Natural killer cell treated with Interleukin-12 subunit alpha and Interleukin-12 subunit beta and Interleukin-15 and Interleukin-18, amount 100 ng/mL, for 72 hours (primary cell): ENCODE data around the gene CPTP. TPM values are rescaled to one million over a fixed set of nuclear protein-coding genes. Genes with fewer than 3 reads are reported as not detected.
A peak's percentile ranks its signal among the peaks of the same experiment; 100 is the strongest.

Source experiments
- ATAC-seq, 2 donors: fragments of 150-1000 bp; cut with Tn5 transposase in 1 of 2; sonication (Bioruptor Pico), chemical (Tn5 transposase) in 1 of 2; 2 replicates each; pipeline ENCODE4 v1.10.0; 2021
- DNase-seq: peaks from one replicate; pipeline ENCODE4 v3.0.0; 2022; ENCODE audit warnings: low spot score
- H3K27ac Mint-ChIP-seq, 2 donors: 1 replicate in 1 of 2; 2 replicates in 1 of 2; pipeline ENCODE4 v1.8.0; 2022; ENCODE audit warnings: mixed read lengths in 2 of 2, mild to moderate bottlenecking in 1 of 2, moderate library complexity in 1 of 2
- H3K27me3 Mint-ChIP-seq, 2 donors: 1 replicate in 1 of 2; 2 replicates in 1 of 2; pipeline ENCODE4 v1.8.0; 2022; ENCODE audit warnings: mixed read lengths in 2 of 2
- H3K36me3 Mint-ChIP-seq: one replicate; pipeline ENCODE4 v1.8.0; 2022; ENCODE audit warnings: mixed read lengths
- H3K4me1 Mint-ChIP-seq, 2 donors: 1 replicate in 1 of 2; 2 replicates in 1 of 2; pipeline ENCODE4 v1.8.0; 2022; ENCODE audit warnings: low read depth in 2 of 2, mixed read lengths in 2 of 2, mild to moderate bottlenecking in 1 of 2
- H3K4me3 Mint-ChIP-seq: one replicate; pipeline ENCODE4 v1.8.0; 2022; ENCODE audit warnings: mixed read lengths
- H3K9me3 Mint-ChIP-seq: 2 replicates; pipeline ENCODE4 v1.8.0; 2022; ENCODE audit warnings: mixed read lengths
- total RNA-seq, 2 donors: library from RNA; stranded (reverse); gene quantifications; one replicate each; pipeline ENCODE4 v1.2.3, GENCODE V29; 2022

Gene CPTP
- total RNA-seq, 2 donors from 2014 or later, result 15.7 to 20.1 TPM

DNA sequence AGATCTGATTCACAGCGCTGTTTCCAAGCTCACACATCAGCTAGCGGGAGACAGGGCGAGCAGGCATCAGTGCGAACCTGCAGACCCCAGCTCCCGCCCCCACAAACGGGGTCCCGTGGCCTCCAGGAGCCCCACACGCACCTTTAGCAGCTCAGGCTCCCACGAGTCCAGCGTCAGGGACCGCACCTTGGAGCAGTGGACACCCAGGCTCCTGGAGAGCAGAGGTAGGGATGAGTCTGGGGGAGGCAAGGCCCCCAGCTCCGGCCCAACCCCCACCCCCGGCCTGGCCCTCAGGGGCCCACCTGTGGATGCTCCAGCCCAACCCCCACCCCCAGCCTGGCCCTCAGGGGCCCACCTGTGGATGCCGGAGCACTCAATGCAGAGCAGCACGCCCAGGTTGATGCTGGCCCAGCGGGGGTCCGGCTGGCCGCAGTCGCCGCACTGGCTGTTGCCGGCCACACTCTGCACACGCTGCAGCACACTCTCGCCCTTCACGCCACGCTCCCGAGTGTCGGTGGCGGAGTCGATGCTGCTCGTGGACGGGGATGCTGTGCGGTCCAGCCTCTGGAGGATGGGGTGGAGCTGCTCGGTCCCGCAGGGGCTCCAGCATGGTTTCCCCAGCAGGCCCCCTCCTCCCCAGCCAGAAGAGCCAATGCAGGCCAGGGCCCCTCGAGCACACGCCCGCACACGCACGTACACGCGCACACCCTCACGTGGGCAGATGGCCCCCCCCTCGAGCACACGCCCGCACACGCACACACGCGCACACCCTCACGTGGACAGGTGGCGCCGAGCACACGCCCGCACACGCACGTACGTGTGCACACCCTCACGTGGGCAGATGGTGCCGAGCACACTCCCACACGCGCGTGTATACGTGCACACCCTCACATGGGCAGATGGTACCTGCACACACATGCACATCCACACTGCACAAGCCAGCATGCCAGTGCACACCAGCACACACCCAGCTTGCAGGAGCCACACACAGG, 28.2 kb upstream of the CPTP start:
- Mint-ChIP-seq H3K4me1 (no peaks in the 10 kb centered on the region), H3K4me3 (no peak overlapping the region), H3K9me3 (no peaks in the 10 kb centered on the region), H3K27ac (no peak overlapping the region), H3K36me3 (no peaks in the 10 kb centered on the region), H3K27me3 (no peaks in the 10 kb centered on the region)
- ATAC-seq (no peak), DNase-seq (no peak)

DNA sequence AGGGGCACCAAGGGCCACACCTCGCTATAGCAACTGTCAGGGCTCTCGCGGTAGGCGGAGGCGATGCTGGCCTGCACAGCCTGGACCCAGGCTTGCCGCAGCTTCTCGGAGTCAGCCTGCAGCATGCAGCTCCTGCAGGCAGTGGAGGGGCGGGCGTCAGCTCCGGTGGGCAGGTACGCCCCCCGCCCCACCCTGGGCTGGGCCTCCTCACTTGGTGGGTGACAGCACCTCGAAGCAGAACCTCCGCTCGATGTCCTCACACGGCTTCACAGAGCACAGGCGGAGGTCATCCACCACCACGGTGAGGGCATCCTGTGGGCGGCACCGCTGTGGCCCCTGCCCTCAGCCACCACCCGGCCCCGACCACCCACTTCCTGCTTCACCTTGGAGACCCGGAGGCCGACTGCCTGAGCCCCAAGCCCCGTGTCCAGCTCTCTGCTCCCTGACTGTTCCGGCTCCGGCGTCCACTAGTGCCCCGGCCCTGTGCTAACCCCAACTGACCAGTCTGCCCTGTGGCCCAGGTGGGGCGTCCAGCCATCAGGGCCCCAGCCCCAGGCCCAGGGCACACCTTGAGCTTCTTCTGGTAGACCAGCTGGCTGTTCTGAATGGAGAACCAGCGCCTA, 26.7 kb upstream of the CPTP start:
- H3K27ac Mint-ChIP-seq, result no peak overlapping the region
- H3K36me3 Mint-ChIP-seq, result no peaks in the 10 kb centered on the region
- ATAC-seq, result peak in 1 of 2 donors; percentile 2
- H3K4me1 Mint-ChIP-seq, result no peaks in the 10 kb centered on the region
- H3K9me3 Mint-ChIP-seq, result no peaks in the 10 kb centered on the region
- no peak for DNase-seq
- H3K4me3 Mint-ChIP-seq, result no peak overlapping the region
- H3K27me3 Mint-ChIP-seq, result no peaks in the 10 kb centered on the region

DNA sequence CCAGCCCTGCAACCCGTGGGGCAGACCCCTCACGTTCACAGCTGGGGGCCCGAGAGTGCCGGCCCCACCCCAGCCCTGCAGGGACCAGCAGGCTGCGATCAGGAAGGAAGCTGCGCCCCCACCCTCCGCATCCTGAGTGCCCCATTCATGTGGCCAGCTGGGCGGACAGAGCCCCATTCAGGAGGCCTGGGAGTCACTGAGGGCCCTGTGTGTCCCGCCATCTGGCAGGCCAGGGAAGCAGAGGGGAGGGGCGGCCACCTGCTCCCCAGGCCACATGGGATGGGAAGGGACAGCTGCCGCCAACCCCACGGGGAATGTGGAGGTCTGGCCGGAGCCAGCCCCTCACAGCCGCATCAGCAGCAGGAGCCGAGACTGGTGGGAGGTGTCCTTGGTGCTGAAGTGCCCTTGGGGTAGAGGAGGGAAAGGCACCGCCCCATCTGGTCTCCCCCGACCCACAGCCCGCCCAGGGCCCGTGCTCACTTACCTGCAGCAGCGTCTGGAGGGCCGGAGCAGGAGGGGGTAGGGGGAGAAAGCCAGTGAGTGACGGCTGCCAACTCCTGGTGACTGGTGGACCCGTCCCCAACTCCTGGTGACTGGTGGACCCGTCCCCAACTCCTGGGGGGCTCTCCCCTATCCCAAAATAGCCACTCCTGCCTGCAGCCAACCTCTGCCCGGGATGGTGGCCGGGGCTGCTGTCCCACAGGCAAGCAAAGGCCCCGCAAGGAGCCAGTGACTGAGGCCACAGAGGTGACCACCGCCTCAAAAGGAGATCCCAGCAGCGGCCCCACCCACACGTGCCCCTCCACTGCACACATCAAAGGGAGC, 25.5 kb upstream of the CPTP start:
- DNase-seq (no peak), ATAC-seq (no peak)
- H3K4me1 Mint-ChIP-seq, result no peaks in the 10 kb centered on the region
- H3K27ac Mint-ChIP-seq, result no peak overlapping the region
- H3K36me3 Mint-ChIP-seq, result no peaks in the 10 kb centered on the region
- H3K4me3 Mint-ChIP-seq, result no peak overlapping the region
- no peaks in the 10 kb centered on the region for H3K27me3 Mint-ChIP-seq
- H3K9me3 Mint-ChIP-seq, result no peaks in the 10 kb centered on the region

DNA sequence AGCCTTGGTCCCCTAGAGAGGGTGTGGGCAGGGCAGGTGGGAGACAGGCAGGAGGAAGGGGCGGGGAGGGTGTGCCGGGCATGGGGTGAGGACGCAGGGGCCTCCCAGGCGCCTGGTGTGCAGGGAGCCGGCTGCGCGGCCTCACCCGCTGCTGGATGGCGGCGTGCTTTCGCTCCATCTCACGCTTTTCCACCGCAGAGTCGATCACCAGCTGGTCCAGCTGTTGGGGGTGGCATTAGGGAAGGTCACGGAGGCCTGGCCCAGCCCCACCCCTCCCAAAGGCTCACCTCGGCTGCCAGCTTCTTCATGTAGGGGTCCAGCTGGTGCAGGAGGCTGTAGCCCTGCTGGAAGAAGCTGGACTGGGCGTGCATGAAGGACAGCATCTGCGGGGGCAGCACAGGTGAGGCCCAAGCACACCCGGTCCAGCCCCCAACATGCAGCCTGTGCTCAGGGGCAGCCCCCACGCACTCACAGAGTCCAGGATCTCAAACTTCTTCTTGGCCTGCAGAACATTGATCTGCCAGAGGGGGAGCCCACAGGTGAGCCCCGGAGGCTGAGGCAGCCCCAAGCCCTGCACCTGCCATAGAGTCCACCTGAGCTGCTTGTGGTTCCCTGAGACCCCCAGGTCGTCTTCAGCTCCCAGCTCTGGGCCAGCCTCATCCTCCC, 24.8 kb upstream of the CPTP start:
- Mint-ChIP-seq H3K36me3 (no peaks in the 10 kb centered on the region), H3K27me3 (no peaks in the 10 kb centered on the region), H3K9me3 (no peaks in the 10 kb centered on the region), H3K27ac (no peak overlapping the region), H3K4me1 (no peaks in the 10 kb centered on the region), H3K4me3 (no peak overlapping the region)
- DNase-seq, result no peak
- peak in 1 of 2 donors; percentile 20 for ATAC-seq

DNA sequence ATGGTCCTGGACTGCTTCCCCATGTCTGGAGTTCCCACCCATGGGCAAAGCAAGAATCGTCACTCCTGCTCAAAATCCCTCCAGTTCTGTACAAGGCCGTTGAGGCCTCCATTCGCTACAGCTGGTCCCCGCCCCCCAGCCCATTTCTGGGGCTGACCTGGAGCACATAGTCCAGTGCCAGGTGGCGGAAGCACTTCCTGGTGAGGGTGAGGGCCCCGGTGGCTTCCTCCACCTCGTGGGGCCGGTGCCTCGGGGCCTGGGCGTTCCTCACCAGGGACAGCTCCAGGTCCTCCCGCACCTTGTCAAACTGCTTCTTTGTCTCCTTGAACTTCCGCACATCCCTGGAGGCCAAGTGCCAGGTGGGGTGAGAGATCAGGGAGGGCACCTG, 24.3 kb upstream of the CPTP start:
- no peak overlapping the region for H3K27ac Mint-ChIP-seq
- H3K9me3 Mint-ChIP-seq, result no peaks in the 10 kb centered on the region
- ATAC-seq (no peak), DNase-seq (no peak)
- H3K36me3 Mint-ChIP-seq, result no peaks in the 10 kb centered on the region
- H3K27me3 Mint-ChIP-seq, result no peaks in the 10 kb centered on the region
- H3K4me3 Mint-ChIP-seq, result no peak overlapping the region
- no peaks in the 10 kb centered on the region for H3K4me1 Mint-ChIP-seq

DNA sequence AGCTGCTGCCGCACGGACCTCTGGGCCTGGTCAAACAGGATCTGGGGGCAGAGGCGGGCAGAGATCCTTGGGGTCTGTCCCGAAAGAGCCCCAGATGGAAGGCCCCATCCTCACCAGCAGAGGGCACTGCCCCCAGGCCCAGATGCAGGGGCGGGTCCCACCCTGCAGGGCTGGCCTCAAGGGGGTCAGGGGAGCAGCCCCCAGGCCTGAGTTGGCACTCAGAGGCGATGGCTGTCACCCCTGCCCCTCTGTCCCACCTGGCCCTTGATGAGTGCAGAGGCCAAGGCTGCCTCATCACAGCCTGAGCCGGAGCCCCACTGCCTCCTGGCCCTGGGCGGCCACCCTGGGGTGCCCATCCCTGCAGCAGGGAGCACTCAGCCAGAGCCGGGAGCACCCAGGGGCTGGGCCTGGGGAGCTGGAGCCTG, 22.6 kb upstream of the CPTP start:
- DNase-seq (no peak), ATAC-seq (no peak)
- H3K27me3 Mint-ChIP-seq, result no peaks in the 10 kb centered on the region

DNA sequence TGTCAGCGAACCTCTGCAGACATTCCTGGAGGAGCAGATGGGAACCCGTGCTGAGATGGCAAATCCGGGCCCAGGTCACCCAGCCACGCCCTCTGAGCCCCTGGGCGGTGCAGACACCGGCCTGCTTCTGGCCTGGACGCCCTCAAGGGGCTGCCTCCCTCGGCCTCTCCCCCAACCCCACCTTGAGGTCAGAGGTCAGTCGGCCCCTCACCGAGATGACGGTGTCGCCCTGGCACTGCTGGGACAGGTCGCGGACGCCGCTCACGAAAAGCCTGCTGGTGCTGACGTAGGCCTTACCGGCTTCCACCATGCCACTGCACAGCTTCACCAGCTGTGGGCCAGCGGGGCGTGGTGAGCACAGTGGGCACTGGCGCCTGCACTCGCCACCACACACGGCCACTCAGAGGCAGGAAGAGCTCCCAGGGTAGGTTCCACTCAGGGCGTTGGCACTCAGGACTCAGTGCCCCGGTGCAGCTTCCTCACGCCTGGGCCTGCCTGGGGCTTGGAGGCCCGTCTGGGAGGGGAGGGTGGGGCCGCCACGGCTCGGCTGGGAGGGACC, 21.6 kb upstream of the CPTP start:
- Mint-ChIP-seq H3K27me3 (no peaks in the 10 kb centered on the region), H3K4me1 (peaks cover 12 to 14% of the 10 kb centered on the region in 2 donors), H3K27ac (no peak overlapping the region), H3K9me3 (no peaks in the 10 kb centered on the region), H3K36me3 (no peaks in the 10 kb centered on the region), H3K4me3 (no peak overlapping the region)
- ATAC-seq (no peak), DNase-seq (no peak)

More for the DNA sequence above, 22.6 kb upstream of the CPTP start:
- H3K36me3 Mint-ChIP-seq, result no peaks in the 10 kb centered on the region
- no peak overlapping the region for H3K4me3 Mint-ChIP-seq
- H3K9me3 Mint-ChIP-seq, result no peaks in the 10 kb centered on the region
- H3K27ac Mint-ChIP-seq, result no peak overlapping the region
- H3K4me1 Mint-ChIP-seq, result peaks cover 11 to 12% of the 10 kb centered on the region in 2 donors

DNA sequence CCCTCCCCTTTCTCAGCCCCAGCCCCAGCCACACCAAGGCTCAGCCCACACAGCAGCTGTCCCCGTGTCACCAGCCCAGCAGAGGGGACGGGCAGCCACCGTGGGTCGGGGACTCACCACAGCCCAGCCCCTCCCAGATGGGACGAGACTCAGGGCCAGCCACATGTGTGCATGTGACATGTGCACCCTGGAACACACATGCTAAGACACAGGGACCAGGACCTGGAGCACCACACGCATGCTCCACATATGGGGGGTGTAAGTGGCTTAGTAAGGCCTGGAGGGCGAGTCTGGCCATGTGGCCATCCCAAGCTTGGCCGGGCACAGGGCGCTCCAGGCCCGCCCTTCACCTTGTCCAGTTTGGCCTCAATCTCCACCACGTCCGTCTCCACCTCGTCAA, 20.9 kb upstream of the CPTP start:
- no peak overlapping the region for H3K27ac Mint-ChIP-seq
- no peak overlapping the region for H3K4me3 Mint-ChIP-seq
- no peaks in the 10 kb centered on the region for H3K36me3 Mint-ChIP-seq
- H3K27me3 Mint-ChIP-seq, result no peaks in the 10 kb centered on the region
- no peaks in the 10 kb centered on the region for H3K9me3 Mint-ChIP-seq
- H3K4me1 Mint-ChIP-seq, result peaks cover 12 to 14% of the 10 kb centered on the region in 2 donors
- no peak for ATAC-seq
- DNase-seq, result no peak

DNA sequence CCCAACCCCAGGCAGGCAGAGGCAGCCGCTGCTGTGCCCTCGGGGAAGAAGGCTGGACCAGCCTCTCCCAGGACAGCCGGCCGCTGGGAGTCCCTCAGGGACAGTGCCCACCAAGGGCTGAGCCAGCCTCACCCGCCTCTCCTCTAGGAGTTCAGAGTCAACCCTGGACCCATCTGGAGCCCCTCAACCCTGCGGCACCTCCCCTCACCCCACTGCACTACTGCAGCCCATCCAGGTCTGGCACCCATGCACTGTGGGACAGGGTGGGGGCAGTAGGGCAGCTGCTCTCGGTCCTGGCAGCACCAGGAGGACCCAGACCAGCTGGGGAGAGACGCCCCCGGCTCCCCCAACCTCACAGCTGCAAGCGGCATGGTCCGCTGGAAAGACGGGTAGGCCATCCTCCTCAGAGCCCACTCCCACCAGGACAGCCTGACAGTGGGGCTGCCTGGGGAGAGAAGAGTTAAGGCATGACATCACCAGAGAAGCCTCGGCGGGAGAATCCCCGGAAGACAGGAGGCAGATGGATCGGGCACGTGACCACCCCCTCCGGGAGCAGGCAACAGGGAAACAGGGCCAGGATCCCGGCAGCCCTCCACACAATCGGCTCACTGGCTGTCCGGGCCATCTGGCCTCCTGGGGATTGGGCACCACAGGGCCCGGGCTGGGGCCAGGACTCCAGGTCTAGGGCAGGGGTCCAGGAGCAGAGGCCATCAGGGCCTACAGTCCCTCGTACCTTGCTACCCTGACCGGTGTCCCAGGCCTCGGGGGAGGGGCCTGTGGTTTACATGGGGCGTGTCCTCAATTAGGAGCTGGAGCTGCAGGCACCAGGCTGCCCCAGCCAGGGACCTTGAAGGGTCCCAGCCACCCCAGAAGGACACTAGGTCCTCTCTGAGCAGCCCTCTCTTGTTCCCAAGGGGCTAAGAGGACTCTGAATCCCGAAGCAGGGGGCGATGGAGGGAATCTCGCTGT, 20.0 kb upstream of the CPTP start:
- H3K4me1 Mint-ChIP-seq, result peaks cover 12 to 14% of the 10 kb centered on the region in 2 donors
- H3K4me3 Mint-ChIP-seq, result peak overlapping the region; percentile 27
- H3K9me3 Mint-ChIP-seq, result no peaks in the 10 kb centered on the region
- no peak overlapping the region for H3K27ac Mint-ChIP-seq
- ATAC-seq (no peak), DNase-seq (no peak)
- H3K36me3 Mint-ChIP-seq, result no peaks in the 10 kb centered on the region
- no peaks in the 10 kb centered on the region for H3K27me3 Mint-ChIP-seq

DNA sequence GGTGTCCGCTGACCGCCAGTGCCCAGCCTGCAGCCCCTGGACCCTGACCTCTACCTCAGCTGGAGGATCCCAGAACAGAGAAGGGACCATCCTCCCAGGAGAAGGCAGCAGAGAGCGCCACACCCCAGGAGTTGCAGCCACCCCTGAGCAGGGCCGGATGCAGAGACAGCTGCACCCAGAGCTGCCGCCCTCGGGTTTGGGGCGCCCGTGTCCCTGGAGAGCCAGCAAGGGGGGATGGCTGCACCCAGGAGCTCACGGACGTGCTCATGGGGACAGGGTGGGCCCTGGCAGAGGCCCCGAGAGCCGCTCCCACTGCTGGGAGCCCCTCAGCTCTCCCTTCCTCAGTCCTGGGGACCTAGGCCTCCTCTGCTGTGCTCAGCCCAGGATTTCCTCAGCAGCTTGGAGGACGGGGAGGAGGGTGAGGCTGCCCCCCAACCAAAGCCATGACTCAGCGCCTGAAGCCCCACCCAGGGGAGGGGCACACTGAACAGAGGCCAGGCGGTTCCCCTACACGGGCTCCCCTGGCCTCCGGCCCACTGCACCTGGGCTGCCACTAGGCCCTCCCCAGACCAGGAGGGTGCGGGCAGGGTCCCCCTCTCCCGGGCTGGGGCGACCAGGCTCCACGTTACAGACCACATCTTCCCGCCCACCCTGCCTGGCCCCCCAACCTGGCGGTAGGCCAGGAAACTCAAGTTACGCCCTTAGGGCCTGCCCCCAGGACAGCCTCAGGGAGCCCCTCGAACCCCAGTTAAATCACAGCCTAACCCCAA, 19.1 kb upstream of the CPTP start:
- peak overlapping the region; percentile 91 for H3K4me3 Mint-ChIP-seq
- no peaks in the 10 kb centered on the region for H3K36me3 Mint-ChIP-seq
- H3K27ac Mint-ChIP-seq, result peak overlapping the region; percentile 62 to 70
- DNase-seq (no peak), ATAC-seq (no peak)
- H3K4me1 Mint-ChIP-seq, result peaks cover 12 to 14% of the 10 kb centered on the region in 2 donors
- no peaks in the 10 kb centered on the region for H3K9me3 Mint-ChIP-seq
- no peaks in the 10 kb centered on the region for H3K27me3 Mint-ChIP-seq

DNA sequence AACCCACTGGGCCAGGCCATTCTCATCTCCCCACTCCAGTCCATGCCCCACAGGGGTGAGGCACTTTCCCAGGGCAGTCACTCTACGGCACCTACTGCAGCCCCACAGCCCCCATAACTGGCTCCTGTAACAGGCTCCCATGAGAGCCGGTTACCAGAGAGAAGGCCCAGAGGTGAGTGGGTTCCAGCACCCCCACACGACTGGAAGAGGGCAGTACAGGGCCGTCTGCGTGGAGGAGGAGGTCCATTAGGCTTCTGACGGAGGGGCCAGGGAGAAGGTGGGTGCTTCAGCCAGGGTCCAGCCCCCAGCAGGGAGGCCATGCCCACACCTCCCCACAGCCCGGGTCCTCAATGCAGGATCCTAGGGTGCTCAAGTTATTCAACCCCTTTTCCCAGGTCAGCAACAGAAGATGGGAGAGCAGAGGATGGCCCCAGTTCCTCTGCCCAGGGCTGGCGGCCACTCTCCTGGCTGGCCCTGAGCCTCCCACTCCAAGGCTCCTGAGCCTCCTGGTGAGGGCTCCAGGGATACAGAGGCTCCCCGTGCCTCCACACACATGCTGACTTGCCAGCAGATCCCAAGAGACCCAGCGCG, 18.4 kb upstream of the CPTP start:
- Mint-ChIP-seq H3K36me3 (no peaks in the 10 kb centered on the region), H3K27ac (peak overlapping the region; percentile 62 to 70), H3K27me3 (no peaks in the 10 kb centered on the region), H3K9me3 (no peaks in the 10 kb centered on the region), H3K4me1 (peaks cover 12 to 14% of the 10 kb centered on the region in 2 donors), H3K4me3 (peak overlapping the region; percentile 91)
- DNase-seq (no peak), ATAC-seq (no peak)
